Measurements from ENCODE around the gene PPL.

DNA sequence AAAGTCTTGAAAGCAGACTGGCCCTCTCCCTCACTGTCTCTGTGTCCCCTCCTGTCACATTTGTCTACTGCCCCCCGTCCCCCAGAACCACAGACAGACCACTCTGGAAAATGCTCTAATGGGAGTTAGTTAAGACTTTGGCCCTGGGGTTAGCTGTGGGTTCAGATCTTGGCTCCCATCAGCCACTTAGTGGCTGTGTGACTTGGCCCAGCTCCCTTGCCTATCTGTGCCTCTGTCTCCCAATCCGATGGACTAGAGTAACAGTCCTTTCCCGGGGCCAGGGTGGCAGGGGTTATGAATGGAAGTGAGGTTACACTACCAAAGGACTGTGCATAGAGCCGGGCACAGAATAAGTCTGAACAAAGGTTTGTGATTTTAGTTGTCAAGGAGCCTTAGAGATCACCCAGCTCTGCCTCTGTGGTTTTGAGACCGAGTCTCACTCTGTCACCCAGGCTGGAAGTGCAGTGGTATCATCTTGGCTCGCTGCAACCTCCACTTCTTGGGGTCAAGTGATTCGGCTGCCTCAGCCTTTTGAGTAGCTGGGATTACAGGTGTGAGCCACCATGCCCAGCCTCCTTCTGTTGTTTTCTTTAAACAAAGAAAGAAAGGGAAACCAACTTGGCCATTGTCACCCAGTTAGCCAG lies 23.7 kb downstream of the PPL start:
- TF ChIP-seq, protein P1, sequence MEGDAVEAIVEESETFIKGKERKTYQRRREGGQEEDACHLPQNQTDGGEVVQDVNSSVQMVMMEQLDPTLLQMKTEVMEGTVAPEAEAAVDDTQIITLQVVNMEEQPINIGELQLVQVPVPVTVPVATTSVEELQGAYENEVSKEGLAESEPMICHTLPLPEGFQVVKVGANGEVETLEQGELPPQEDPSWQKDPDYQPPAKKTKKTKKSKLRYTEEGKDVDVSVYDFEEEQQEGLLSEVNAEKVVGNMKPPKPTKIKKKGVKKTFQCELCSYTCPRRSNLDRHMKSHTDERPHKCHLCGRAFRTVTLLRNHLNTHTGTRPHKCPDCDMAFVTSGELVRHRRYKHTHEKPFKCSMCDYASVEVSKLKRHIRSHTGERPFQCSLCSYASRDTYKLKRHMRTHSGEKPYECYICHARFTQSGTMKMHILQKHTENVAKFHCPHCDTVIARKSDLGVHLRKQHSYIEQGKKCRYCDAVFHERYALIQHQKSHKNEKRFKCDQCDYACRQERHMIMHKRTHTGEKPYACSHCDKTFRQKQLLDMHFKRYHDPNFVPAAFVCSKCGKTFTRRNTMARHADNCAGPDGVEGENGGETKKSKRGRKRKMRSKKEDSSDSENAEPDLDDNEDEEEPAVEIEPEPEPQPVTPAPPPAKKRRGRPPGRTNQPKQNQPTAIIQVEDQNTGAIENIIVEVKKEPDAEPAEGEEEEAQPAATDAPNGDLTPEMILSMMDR (IDR thresholded peaks at IDR 0.05 in 4 of 5, conservative IDR thresholded peaks at IDR 0.05 in 1 of 5): no peak
- TF ChIP-seq POLR2A (IDR thresholded peaks at IDR 0.05): no peak

Data from gastrocnemius medialis (tissue), 4 donors.